Epidermal melanocyte (primary cell): ENCODE measurements around the gene XAF1.
"Not testable (repeated sequence)": the region's sequence is repeated elsewhere in the genome, so short reads cannot be mapped to it uniquely, and the experiment has no call there.

Experiments used
- DNase-seq: peaks from one replicate; pipeline ENCODE4 v3.0.0; 2011; ENCODE audit warnings: low spot score; ENCODE audit not compliant: insufficient read length

The XAF1 gene

GRCh38 chr17:6799738-6800137 is 43.9 kb downstream of the XAF1 start:
- DNase-seq: no peak

GRCh38 chr17:6800422-6801027 is 44.7 kb downstream of the XAF1 start:
- DNase-seq: no peak

- no peak for DNase-seq
Measured at GRCh38 chr17:6811510-6811909, 55.7 kb downstream of the XAF1 start.

- DNase-seq: no peak
Measured at GRCh38 chr17:6812295-6812694, 56.4 kb downstream of the XAF1 start.

- no peak for DNase-seq
Measured at GRCh38 chr17:6815775-6816174, 59.9 kb downstream of the XAF1 start.

- not testable (repeated sequence) for DNase-seq
Measured at GRCh38 chr17:6816368-6816767, 60.5 kb downstream of the XAF1 start.

- no peak for DNase-seq
Measured at GRCh38 chr17:6818938-6819337, 63.1 kb downstream of the XAF1 start.

- DNase-seq: no peak
Measured at GRCh38 chr17:6823011-6823442, 67.2 kb downstream of the XAF1 start.
